NB4 (cell line): ENCODE results near the gene THPO.

ENCODE experiments used
- POLR2A ChIP-seq: IDR thresholded peaks from 2 replicates; pipeline ENCODE4 v1.6.1; 2011; ENCODE audit warnings: mild to moderate bottlenecking; ENCODE audit not compliant: insufficient read length; ENCODE audit errors: extremely low read depth
- TF ChIP-seq, protein P1 (sequence below): IDR thresholded peaks from 2 replicates; pipeline ENCODE4 v1.6.1; 2011; ENCODE audit warnings: low read depth, low read length
- TF ChIP-seq, protein P2 (sequence below): IDR thresholded peaks from one replicate; pipeline ENCODE4 v1.5.1; 2012; ENCODE audit warnings: low read depth, low read length

DNA sequence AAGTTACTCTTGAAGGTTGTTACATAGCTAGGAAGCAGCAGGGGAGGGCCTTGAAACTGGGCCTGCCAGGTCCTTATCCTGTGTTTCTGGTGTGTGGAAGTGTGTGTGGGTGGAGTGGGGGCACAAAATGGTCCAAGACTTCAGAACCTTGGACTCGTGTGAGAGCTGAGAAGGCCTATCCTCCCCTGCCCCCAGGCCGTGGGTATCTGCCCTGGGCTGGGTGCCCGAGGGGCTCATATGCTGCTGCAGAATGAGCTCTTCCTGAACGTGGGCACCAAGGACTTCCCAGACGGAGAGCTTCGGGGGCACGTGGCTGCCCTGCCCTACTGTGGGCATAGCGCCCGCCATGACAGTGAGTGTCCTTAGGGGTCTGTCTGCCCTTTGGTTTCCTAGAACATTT, 6.3 kb upstream of the THPO start:
- TF ChIP-seq, protein P1, sequence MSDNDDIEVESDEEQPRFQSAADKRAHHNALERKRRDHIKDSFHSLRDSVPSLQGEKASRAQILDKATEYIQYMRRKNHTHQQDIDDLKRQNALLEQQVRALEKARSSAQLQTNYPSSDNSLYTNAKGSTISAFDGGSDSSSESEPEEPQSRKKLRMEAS: no peak
- TF ChIP-seq, protein P2, sequence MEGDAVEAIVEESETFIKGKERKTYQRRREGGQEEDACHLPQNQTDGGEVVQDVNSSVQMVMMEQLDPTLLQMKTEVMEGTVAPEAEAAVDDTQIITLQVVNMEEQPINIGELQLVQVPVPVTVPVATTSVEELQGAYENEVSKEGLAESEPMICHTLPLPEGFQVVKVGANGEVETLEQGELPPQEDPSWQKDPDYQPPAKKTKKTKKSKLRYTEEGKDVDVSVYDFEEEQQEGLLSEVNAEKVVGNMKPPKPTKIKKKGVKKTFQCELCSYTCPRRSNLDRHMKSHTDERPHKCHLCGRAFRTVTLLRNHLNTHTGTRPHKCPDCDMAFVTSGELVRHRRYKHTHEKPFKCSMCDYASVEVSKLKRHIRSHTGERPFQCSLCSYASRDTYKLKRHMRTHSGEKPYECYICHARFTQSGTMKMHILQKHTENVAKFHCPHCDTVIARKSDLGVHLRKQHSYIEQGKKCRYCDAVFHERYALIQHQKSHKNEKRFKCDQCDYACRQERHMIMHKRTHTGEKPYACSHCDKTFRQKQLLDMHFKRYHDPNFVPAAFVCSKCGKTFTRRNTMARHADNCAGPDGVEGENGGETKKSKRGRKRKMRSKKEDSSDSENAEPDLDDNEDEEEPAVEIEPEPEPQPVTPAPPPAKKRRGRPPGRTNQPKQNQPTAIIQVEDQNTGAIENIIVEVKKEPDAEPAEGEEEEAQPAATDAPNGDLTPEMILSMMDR: no peak
- no peak for TF ChIP-seq POLR2A
